ENCODE results near the gene SMAD4. TPM values are rescaled to one million over a fixed set of nuclear protein-coding genes. Genes with fewer than 3 reads are reported as not detected.
A peak's percentile ranks its signal among the peaks of the same experiment; 100 is the strongest.

SMAD4 gene
- total and polyA plus RNA-seq, 2 of the 13 experiments (the other 11 are each of a cell fraction or from before 2014, with no cell fraction given) = 70.2 to 72.0 TPM

- TF ChIP-seq, protein P1, sequence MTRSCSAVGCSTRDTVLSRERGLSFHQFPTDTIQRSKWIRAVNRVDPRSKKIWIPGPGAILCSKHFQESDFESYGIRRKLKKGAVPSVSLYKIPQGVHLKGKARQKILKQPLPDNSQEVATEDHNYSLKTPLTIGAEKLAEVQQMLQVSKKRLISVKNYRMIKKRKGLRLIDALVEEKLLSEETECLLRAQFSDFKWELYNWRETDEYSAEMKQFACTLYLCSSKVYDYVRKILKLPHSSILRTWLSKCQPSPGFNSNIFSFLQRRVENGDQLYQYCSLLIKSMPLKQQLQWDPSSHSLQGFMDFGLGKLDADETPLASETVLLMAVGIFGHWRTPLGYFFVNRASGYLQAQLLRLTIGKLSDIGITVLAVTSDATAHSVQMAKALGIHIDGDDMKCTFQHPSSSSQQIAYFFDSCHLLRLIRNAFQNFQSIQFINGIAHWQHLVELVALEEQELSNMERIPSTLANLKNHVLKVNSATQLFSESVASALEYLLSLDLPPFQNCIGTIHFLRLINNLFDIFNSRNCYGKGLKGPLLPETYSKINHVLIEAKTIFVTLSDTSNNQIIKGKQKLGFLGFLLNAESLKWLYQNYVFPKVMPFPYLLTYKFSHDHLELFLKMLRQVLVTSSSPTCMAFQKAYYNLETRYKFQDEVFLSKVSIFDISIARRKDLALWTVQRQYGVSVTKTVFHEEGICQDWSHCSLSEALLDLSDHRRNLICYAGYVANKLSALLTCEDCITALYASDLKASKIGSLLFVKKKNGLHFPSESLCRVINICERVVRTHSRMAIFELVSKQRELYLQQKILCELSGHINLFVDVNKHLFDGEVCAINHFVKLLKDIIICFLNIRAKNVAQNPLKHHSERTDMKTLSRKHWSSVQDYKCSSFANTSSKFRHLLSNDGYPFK (CRISPR knock-in tag; IDR thresholded peaks at IDR 0.05; ENCODE audit: borderline replicate concordance) = peak; percentile 69; the same call in 1 of the 2 replicates
- peak; percentile 83 for TF ChIP-seq ZNF430 (CRISPR knock-in tag; IDR thresholded peaks at IDR 0.05)
- no peak for TF ChIP-seq ZNF660 (CRISPR knock-in tag; IDR thresholded peaks at IDR 0.05; ENCODE audit: borderline replicate concordance, low read depth)
- TF ChIP-seq HDAC2 (CRISPR knock-in tag; IDR thresholded peaks at IDR 0.05) = 0 out of 2 replicates have a peak, but pooled peaks have one; percentile 17
- TF ChIP-seq ZNF816 (CRISPR knock-in tag; IDR thresholded peaks at IDR 0.05; ENCODE audit: borderline replicate concordance) = 0 out of 2 replicates have a peak, but pooled peaks have one; percentile 49
- no peak for TF ChIP-seq GZF1 (CRISPR knock-in tag; IDR thresholded peaks at IDR 0.05)
- TF ChIP-seq ZNF274 (CRISPR knock-in tag; IDR thresholded peaks at IDR 0.05) = peak; percentile 85
- TF ChIP-seq KMT2B (CRISPR knock-in tag; IDR thresholded peaks at IDR 0.05) = peak; percentile 60
- TF ChIP-seq, protein P2, sequence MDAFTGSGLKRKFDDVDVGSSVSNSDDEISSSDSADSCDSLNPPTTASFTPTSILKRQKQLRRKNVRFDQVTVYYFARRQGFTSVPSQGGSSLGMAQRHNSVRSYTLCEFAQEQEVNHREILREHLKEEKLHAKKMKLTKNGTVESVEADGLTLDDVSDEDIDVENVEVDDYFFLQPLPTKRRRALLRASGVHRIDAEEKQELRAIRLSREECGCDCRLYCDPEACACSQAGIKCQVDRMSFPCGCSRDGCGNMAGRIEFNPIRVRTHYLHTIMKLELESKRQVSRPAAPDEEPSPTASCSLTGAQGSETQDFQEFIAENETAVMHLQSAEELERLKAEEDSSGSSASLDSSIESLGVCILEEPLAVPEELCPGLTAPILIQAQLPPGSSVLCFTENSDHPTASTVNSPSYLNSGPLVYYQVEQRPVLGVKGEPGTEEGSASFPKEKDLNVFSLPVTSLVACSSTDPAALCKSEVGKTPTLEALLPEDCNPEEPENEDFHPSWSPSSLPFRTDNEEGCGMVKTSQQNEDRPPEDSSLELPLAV (CRISPR knock-in tag; conservative IDR thresholded peaks at IDR 0.05; ENCODE audit: low read depth) = 0 out of 2 replicates have a peak, but pooled peaks have one; percentile 19
- 0 out of 2 replicates have a peak, but pooled peaks have one; percentile 1 for TF ChIP-seq PHF20 (CRISPR knock-in tag; IDR thresholded peaks at IDR 0.05)
- no peak for TF ChIP-seq ZNF232 (CRISPR knock-in tag; IDR thresholded peaks at IDR 0.05; ENCODE audit: borderline replicate concordance)
- TF ChIP-seq ZNF407 (CRISPR knock-in tag; IDR thresholded peaks at IDR 0.05; ENCODE audit: not compliant biosample characterization) = no peak
Measured at GRCh38 chr18:51029694-51030536, at the start of gene SMAD4 (continued).
